Stomach (tissue), 4 donors: ENCODE results near the gene LRRC4C.

Experiments used
- EP300 ChIP-seq: sonication (generic); formaldehyde crosslinking; IDR thresholded peaks from one replicate; pipeline ENCODE4 v1.6.1; 2017; ENCODE audit warnings: antibody characterized with exemption
- POLR2AphosphoS5 ChIP-seq, 3 donors: sonication (generic); formaldehyde crosslinking; IDR thresholded peaks; one replicate each; pipeline ENCODE4 v1.6.1; 2016; ENCODE audit warnings: antibody characterized with exemption in 3 of 3
- TF ChIP-seq, protein P1 (sequence below), 7 experiments: fragments of 450-650 bp in 4 of 7; fragments of 200-600 bp in 3 of 7; sonication (generic) in 3 of 7; IDR thresholded peaks; one replicate each; pipeline ENCODE4 v1.5.1; 2016 to 2019; ENCODE audit warnings: antibody characterized with exemption in 7 of 7, control low read depth in 2 of 7, mild to moderate bottlenecking in 1 of 7

DNA sequence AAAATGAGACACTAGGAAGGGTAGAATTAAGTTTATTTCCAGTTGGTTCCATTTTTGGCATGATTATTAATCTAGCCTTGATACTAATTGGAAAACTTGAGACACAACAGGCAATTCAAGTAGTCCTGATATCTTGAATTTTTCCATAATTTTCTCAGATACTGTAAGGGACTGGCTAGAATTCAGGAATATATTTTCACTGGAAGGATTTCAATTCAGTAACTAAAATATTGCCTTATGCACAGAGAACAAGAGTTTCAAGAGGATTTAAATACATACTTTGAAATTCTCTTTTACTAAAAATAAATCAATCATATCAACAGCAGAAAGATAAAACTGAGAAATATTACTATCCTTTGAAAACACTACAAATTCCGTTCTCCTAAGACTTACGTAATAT lies 632.9 kb downstream of the LRRC4C start:
- TF ChIP-seq, protein P1, sequence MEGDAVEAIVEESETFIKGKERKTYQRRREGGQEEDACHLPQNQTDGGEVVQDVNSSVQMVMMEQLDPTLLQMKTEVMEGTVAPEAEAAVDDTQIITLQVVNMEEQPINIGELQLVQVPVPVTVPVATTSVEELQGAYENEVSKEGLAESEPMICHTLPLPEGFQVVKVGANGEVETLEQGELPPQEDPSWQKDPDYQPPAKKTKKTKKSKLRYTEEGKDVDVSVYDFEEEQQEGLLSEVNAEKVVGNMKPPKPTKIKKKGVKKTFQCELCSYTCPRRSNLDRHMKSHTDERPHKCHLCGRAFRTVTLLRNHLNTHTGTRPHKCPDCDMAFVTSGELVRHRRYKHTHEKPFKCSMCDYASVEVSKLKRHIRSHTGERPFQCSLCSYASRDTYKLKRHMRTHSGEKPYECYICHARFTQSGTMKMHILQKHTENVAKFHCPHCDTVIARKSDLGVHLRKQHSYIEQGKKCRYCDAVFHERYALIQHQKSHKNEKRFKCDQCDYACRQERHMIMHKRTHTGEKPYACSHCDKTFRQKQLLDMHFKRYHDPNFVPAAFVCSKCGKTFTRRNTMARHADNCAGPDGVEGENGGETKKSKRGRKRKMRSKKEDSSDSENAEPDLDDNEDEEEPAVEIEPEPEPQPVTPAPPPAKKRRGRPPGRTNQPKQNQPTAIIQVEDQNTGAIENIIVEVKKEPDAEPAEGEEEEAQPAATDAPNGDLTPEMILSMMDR (IDR thresholded peaks at IDR 0.05), result no peak
- TF ChIP-seq POLR2AphosphoS5 (IDR thresholded peaks at IDR 0.05) (no peak), EP300 (no peak)
